HCT116 (cell line): ENCODE data around the gene SLC46A1.

Experiments used
- EZH2 ChIP-seq: fragments of 200-600 bp; sonication (generic); IDR thresholded peaks from 2 replicates; pipeline ENCODE4 v1.6.1; 2017; ENCODE audit warnings: antibody characterized with exemption, mixed run types
- POLR2A ChIP-seq: IDR thresholded peaks from 2 replicates; pipeline ENCODE4 v1.7.0; 2011; ENCODE audit warnings: borderline replicate concordance; ENCODE audit not compliant: insufficient read depth, insufficient read length; ENCODE audit errors: extremely low read depth
- POLR2AphosphoS5 ChIP-seq: IDR thresholded peaks from 2 replicates; pipeline ENCODE4 v1.6.1; 2011; ENCODE audit warnings: mild to moderate bottlenecking, low read depth, low read length, moderate library complexity
- ZNF274 ChIP-seq: fragments of 200-500 bp; sonication (Bioruptor generic); IDR thresholded peaks from 2 replicates; pipeline ENCODE4 v1.6.1; 2014; ENCODE audit warnings: mild to moderate bottlenecking, low read depth, low read length, inconsistent platforms
- TF ChIP-seq, protein P1 (sequence below), 3 experiments: fragments of 200-600 bp in 1 of 3; sonication (generic) in 1 of 3; IDR thresholded peaks in 2 of 3; conservative IDR thresholded peaks in 1 of 3; 2 replicates each; pipeline ENCODE4 v1.5.1; 2012 to 2017; ENCODE audit warnings: low read depth in 2 of 3, low read length in 2 of 3, antibody characterized with exemption in 1 of 3, borderline replicate concordance in 1 of 3, control low read depth in 1 of 3, mild to moderate bottlenecking in 1 of 3, mixed read lengths in 1 of 3, mixed run types in 1 of 3, moderate library complexity in 1 of 3; ENCODE audit not compliant: insufficient read depth in 1 of 3

DNA sequence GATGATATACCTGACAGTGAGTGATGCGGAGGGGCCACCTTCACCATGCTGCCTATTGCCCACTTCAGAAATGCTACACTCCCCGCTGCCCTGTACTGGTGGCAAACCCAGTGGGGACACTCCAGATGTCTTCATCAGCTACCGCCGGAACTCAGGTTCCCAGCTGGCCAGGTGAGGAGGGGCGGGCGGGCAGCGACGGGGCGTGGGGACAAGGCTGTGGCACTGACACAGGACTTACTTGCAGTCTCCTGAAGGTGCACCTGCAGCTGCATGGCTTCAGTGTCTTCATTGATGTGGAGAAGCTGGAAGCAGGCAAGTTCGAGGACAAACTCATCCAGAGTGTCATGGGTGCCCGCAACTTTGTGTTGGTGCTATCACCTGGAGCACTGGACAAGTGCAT, 17.9 kb downstream of the SLC46A1 start:
- TF ChIP-seq, protein P1, sequence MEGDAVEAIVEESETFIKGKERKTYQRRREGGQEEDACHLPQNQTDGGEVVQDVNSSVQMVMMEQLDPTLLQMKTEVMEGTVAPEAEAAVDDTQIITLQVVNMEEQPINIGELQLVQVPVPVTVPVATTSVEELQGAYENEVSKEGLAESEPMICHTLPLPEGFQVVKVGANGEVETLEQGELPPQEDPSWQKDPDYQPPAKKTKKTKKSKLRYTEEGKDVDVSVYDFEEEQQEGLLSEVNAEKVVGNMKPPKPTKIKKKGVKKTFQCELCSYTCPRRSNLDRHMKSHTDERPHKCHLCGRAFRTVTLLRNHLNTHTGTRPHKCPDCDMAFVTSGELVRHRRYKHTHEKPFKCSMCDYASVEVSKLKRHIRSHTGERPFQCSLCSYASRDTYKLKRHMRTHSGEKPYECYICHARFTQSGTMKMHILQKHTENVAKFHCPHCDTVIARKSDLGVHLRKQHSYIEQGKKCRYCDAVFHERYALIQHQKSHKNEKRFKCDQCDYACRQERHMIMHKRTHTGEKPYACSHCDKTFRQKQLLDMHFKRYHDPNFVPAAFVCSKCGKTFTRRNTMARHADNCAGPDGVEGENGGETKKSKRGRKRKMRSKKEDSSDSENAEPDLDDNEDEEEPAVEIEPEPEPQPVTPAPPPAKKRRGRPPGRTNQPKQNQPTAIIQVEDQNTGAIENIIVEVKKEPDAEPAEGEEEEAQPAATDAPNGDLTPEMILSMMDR (IDR thresholded peaks at IDR 0.05 in 2 of 3, conservative IDR thresholded peaks at IDR 0.05 in 1 of 3; ENCODE audit: borderline replicate concordance in 1 of 3, insufficient read depth in 1 of 3, low read depth in 2 of 3, low read length in 2 of 3), result no peak
- TF ChIP-seq POLR2AphosphoS5 (no peak), ZNF274 (no peak), POLR2A (no peak), EZH2 (no peak)
